ENCODE measurements around the gene IGSF23.

DNA sequence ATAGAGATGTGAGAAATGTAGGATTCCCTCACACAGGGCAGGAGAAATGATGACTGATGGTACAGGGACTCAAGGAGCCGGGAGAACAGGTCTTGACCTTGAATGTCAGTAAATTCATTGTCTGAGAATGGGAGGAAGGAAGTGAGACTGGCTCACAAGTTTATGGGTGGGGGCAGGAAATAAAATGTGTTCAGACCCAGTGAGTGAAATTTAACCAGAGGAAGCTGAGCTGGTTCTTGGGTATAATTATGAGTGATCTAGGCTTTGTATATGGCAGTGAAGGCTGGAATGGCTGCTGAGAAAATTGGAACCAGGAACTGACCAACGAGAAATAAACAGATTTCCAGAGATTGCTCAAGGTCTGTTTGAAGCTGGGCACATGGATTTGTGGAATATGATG, 6.3 kb upstream of the IGSF23 start:
- TF ChIP-seq, protein P1, sequence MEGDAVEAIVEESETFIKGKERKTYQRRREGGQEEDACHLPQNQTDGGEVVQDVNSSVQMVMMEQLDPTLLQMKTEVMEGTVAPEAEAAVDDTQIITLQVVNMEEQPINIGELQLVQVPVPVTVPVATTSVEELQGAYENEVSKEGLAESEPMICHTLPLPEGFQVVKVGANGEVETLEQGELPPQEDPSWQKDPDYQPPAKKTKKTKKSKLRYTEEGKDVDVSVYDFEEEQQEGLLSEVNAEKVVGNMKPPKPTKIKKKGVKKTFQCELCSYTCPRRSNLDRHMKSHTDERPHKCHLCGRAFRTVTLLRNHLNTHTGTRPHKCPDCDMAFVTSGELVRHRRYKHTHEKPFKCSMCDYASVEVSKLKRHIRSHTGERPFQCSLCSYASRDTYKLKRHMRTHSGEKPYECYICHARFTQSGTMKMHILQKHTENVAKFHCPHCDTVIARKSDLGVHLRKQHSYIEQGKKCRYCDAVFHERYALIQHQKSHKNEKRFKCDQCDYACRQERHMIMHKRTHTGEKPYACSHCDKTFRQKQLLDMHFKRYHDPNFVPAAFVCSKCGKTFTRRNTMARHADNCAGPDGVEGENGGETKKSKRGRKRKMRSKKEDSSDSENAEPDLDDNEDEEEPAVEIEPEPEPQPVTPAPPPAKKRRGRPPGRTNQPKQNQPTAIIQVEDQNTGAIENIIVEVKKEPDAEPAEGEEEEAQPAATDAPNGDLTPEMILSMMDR (IDR thresholded peaks at IDR 0.05) = no peak
- no peak for TF ChIP-seq POLR2A (IDR thresholded peaks at IDR 0.05)

All from adrenal gland (tissue), 5 donors.